ENCODE measurements around the gene NCSTN. TPM values are rescaled to one million over a fixed set of nuclear protein-coding genes. Genes with fewer than 3 reads are reported as not detected.

NCSTN gene
- total RNA-seq, 4 donors from 2014 or later: 30.6 to 101 (median 67.3) TPM

GRCh38 chr1:160308451-160309184 is 34.6 kb upstream of the NCSTN start:
- 80 to 82% methylated on average over 3 to 4 of the region's 4 CpGs for WGBS, 2 donors (ENCODE audit: low coverage in 1 of 2)
- Histone ChIP-seq H3K27ac (no peak overlapping the region), H3K27me3 (no peaks in the 10 kb centered on the region), H3K9me3 (no peaks in the 10 kb centered on the region), H3K4me1 (no peaks in the 10 kb centered on the region), H3K4me3 (no peak overlapping the region), H3K36me3 (peaks cover 0 to 98% (median 51%) of the 10 kb centered on the region in 4 donors)
- DNase-seq: no peak
- intact Hi-C loops (cut with DNase I; ENCODE audit: low total_unique reads) (no loop called here), in situ Hi-C loops (cut with MboI; ENCODE audit: low pct_ligation_motif_present in 1 of 4, low pct_unique_long_range_greater_than_20kb in 1 of 4, low sequenced_read_pairs in 3 of 4) (no loop called here)
- no peak for TF ChIP-seq POLR2A (IDR thresholded peaks at IDR 0.05)
- TF ChIP-seq EP300 (IDR thresholded peaks at IDR 0.05; ENCODE audit: low read depth): no peak
- TF ChIP-seq POLR2AphosphoS5 (IDR thresholded peaks at IDR 0.05): no peak
- no peak for TF ChIP-seq CTCF (IDR thresholded peaks at IDR 0.05)

DNA sequence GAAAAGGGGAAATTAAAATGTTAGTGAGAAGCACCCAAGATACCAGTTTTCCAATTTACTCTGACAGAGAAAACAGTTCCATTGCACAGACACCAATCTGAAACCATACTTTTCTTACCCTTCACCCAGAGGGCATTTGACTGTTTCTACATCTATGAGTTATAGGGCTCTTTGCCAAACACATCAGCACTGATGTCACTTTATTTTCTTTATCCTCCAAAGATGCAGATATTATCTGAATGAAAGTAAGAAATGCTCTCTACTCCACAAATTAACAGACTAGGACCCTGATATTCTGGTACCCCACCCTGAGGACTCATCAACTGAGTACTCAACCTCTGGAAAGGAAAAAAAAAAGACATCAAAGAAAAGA is 34.0 kb upstream of the NCSTN start:
- Histone ChIP-seq H3K27me3 (no peaks in the 10 kb centered on the region), H3K4me1 (no peaks in the 10 kb centered on the region), H3K36me3 (peaks cover 0 to 98% (median 51%) of the 10 kb centered on the region in 4 donors), H3K9me3 (no peaks in the 10 kb centered on the region), H3K27ac (no peak overlapping the region), H3K4me3 (no peak overlapping the region)
- TF ChIP-seq CTCF (IDR thresholded peaks at IDR 0.05): no peak
- no peak for TF ChIP-seq EP300 (IDR thresholded peaks at IDR 0.05; ENCODE audit: low read depth)
- TF ChIP-seq POLR2A (IDR thresholded peaks at IDR 0.05): no peak
- no peak for TF ChIP-seq POLR2AphosphoS5 (IDR thresholded peaks at IDR 0.05)
- intact Hi-C loops (cut with DNase I; ENCODE audit: low total_unique reads): no loop called here
- DNase-seq: no peak
- in situ Hi-C loops (cut with MboI; ENCODE audit: low pct_ligation_motif_present in 1 of 4, low pct_unique_long_range_greater_than_20kb in 1 of 4, low sequenced_read_pairs in 3 of 4): no loop called here

DNA sequence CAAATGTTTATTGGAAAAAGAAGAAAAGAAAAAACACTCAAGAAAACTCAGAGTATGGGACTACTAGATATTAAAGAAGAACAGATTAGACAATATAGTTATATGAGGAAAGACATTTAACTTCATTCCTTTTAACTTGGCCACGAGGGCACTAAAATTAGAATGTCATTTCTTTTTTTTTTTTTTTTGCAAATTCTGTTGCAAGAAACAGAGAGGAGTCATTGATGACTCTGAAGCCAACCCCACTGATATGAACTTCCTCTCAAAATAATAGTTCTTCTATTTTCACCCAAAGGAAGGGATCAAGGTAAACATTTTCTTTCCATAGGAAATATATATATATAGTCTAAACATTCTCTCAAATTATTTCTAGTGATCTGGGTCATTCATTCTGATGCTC is 33.6 kb upstream of the NCSTN start:
- peaks cover 0 to 98% (median 51%) of the 10 kb centered on the region in 4 donors for H3K36me3 ChIP-seq
- no peak overlapping the region for H3K4me3 ChIP-seq
- no peak overlapping the region for H3K27ac ChIP-seq
- no peak for TF ChIP-seq POLR2AphosphoS5 (IDR thresholded peaks at IDR 0.05)
- TF ChIP-seq POLR2A (IDR thresholded peaks at IDR 0.05): no peak
- TF ChIP-seq EP300 (IDR thresholded peaks at IDR 0.05; ENCODE audit: low read depth): no peak
- no peak for TF ChIP-seq CTCF (IDR thresholded peaks at IDR 0.05)
- H3K4me1 ChIP-seq: no peaks in the 10 kb centered on the region
- no peak for DNase-seq
- no peaks in the 10 kb centered on the region for H3K9me3 ChIP-seq
- 55 to 83% methylated on average over 1 of the region's 1 CpG for WGBS, 2 donors (ENCODE audit: low coverage in 1 of 2)
- no peaks in the 10 kb centered on the region for H3K27me3 ChIP-seq
- in situ Hi-C loops (cut with MboI; ENCODE audit: low pct_ligation_motif_present in 1 of 4, low pct_unique_long_range_greater_than_20kb in 1 of 4, low sequenced_read_pairs in 3 of 4) (no loop called here), intact Hi-C loops (cut with DNase I; ENCODE audit: low total_unique reads) (no loop called here)

- intact Hi-C loops (cut with DNase I; ENCODE audit: low total_unique reads): no loop called here
- no peak for TF ChIP-seq POLR2AphosphoS5 (IDR thresholded peaks at IDR 0.05)
- TF ChIP-seq CTCF (IDR thresholded peaks at IDR 0.05): no peak
- no peak for TF ChIP-seq EP300 (IDR thresholded peaks at IDR 0.05; ENCODE audit: low read depth)
- no peak for TF ChIP-seq POLR2A (IDR thresholded peaks at IDR 0.05)
- no peak overlapping the region for H3K4me3 ChIP-seq
Measured at GRCh38 chr1:160315359-160315758, 27.8 kb upstream of the NCSTN start.

More at GRCh38 chr1:160315359-160315758, 27.8 kb upstream of the NCSTN start:
- H3K27ac ChIP-seq: no peak overlapping the region
- peaks cover 0 to 87% (median 47%) of the 10 kb centered on the region in 4 donors for H3K36me3 ChIP-seq
- H3K9me3 ChIP-seq: no peaks in the 10 kb centered on the region
- DNase-seq: no peak
- 83% methylated on average over 2 of the region's 2 CpGs; no CpG with 5 or more reads in 1 of the 2 donors for WGBS, 2 donors (ENCODE audit: low coverage in 1 of 2)
- peaks cover 0 to 6% (median 2%) of the 10 kb centered on the region in 4 donors for H3K4me1 ChIP-seq
- no peaks in the 10 kb centered on the region for H3K27me3 ChIP-seq
- in situ Hi-C loops (cut with MboI; ENCODE audit: low pct_ligation_motif_present in 1 of 4, low pct_unique_long_range_greater_than_20kb in 1 of 4, low sequenced_read_pairs in 3 of 4): no loop called here

All from transverse colon (tissue), 4 donors.